Omental fat pad (tissue), 4 donors: ENCODE measurements around the gene ZCCHC17. TPM values are rescaled to one million over a fixed set of nuclear protein-coding genes. Genes with fewer than 3 reads are reported as not detected.

Source experiments
- ATAC-seq: fragments of 150-250 bp; one replicate; pipeline ENCODE4 v1.9.1; 2016; ENCODE audit warnings: mild to moderate bottlenecking, moderate library complexity; ENCODE audit not compliant: low FRiP score
- DNase-seq: peaks from one replicate; pipeline ENCODE4 v3.0.0-alpha.2; 2019; ENCODE audit warnings: low spot score
- CTCF ChIP-seq, 3 donors: fragments of 450-650 bp; IDR thresholded peaks; one replicate each; pipeline ENCODE4 v1.5.1; 2016 to 2017; ENCODE audit warnings: antibody characterized with exemption in 3 of 3, mild to moderate bottlenecking in 3 of 3, moderate library complexity in 2 of 3
- total RNA-seq, 4 donors: library from RNA; depleted of rRNA; stranded (reverse); fragments of >200 nt; gene quantifications; one replicate each; pipeline ENCODE4 v1.1.0, GENCODE V29; 2016

The ZCCHC17 gene
- total RNA-seq, 4 donors from 2014 or later: 18.3 to 22.5 (median 18.8) TPM

GRCh38 chr1:31295874-31296485 lies 852 bp upstream of the ZCCHC17 start:
- ATAC-seq (no peak), DNase-seq (no peak)
- no peak for TF ChIP-seq CTCF (IDR thresholded peaks at IDR 0.05)

DNA sequence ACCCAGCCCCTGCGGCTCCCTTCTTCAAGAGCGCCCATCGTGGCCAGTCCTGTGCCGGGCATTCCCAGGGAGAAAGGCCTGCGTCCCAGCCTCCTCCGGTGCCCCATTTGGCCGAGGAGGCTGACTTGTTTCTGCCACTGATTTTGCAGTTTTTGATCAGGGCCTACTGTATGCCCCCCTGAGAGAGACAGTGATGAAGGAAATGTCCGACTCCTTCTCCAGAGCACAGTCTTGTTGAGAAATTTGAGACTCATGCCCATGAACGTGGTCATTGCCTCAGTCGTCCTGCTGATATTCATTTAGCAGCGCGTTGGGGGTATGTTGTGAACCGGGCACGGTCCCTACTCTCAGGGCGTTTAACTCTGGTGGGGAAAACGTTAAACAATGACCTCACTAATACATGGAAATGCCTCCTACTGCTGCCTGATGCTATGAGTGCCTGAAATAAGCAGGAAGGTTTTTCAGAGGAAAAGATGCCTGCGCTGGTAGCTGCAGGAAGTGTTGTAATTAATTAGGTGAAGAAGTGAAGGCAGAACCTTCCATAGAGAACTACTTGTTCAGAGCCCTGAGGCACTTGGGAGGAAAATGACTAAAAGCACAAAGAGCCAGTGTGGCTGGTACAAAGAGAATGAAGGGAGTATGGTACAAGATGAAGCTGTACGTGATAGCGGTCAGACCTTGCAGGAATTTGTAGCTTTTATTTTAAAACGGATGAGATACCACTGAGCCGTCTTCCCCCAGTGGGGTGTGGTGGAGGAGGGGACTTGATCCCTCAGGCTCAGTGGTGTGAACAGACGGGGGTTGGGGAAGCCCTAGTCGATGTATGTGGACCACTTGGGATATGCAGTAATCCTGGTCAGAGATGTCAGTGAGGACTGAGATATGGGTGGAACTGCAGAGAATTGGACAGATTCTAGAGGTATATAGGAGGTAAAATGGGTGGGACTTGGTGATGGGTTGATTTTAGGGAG lies 730 bp downstream of the ZCCHC17 start:
- DNase-seq (no peak), ATAC-seq (no peak)
- no peak for TF ChIP-seq CTCF (IDR thresholded peaks at IDR 0.05)

DNA sequence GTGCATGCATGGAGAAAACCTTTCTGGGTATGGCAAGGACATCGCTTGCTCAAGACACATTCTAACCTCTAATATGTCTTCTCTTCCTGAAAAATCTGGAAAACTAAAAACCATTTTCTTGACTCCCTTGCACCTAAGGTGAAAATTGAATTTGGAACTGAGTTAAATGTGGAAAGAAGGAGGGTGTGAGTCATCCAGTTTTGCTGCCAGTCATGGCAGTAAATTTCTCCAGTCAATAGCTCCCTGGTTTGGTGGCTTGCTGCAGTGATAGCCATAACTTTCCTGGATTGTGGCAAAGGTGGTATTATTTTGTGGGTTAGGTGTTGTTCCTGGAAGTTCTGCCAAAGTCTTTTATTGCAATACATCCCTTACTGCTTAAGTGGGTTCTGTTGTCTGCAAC lies 2.5 kb downstream of the ZCCHC17 start:
- no peak for DNase-seq
- ATAC-seq: no peak
- TF ChIP-seq CTCF (IDR thresholded peaks at IDR 0.05): no peak

GRCh38 chr1:31300193-31300592 lies 3.4 kb downstream of the ZCCHC17 start:
- no peak for ATAC-seq
- DNase-seq: no peak
- TF ChIP-seq CTCF (IDR thresholded peaks at IDR 0.05): no peak

- no peak for TF ChIP-seq CTCF (IDR thresholded peaks at IDR 0.05)
- DNase-seq (no peak), ATAC-seq (no peak)
These were observed 6.0 kb downstream of the ZCCHC17 start for GRCh38 chr1:31302709-31303441.

DNA sequence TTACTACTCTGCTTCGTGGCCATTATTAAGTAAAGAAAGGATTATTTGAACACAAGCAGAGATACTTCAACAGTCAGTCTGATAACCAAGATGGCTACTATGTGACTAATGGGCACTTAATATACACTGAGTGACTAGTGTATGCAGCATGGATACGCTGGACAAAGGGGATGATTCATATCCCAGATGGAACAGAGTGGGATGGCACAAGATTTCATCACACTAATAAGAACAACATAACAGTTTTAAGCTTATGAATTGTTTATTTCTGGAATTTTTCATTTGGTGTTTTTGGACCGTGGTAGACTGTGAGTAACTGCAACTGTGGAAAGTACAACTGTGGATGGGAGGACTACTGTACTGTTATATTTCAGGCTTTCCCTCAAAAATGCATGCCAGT lies 9.4 kb downstream of the ZCCHC17 start:
- no peak for DNase-seq
- peak; percentile 54 for ATAC-seq
- TF ChIP-seq CTCF (IDR thresholded peaks at IDR 0.05): no peak
